GM12872 (cell line): ENCODE measurements around the gene PKDCC.

Experiments
- TF ChIP-seq, protein P1 (sequence below): IDR thresholded peaks from 3 replicates; pipeline ENCODE4 v1.5.1; 2011; ENCODE audit warnings: low read depth, mild to moderate bottlenecking, low read length, moderate library complexity; ENCODE audit not compliant: insufficient read depth

Gene PKDCC

GRCh38 chr2:42041377-42042127 is 6.3 kb upstream of the PKDCC start:
- TF ChIP-seq, protein P1, sequence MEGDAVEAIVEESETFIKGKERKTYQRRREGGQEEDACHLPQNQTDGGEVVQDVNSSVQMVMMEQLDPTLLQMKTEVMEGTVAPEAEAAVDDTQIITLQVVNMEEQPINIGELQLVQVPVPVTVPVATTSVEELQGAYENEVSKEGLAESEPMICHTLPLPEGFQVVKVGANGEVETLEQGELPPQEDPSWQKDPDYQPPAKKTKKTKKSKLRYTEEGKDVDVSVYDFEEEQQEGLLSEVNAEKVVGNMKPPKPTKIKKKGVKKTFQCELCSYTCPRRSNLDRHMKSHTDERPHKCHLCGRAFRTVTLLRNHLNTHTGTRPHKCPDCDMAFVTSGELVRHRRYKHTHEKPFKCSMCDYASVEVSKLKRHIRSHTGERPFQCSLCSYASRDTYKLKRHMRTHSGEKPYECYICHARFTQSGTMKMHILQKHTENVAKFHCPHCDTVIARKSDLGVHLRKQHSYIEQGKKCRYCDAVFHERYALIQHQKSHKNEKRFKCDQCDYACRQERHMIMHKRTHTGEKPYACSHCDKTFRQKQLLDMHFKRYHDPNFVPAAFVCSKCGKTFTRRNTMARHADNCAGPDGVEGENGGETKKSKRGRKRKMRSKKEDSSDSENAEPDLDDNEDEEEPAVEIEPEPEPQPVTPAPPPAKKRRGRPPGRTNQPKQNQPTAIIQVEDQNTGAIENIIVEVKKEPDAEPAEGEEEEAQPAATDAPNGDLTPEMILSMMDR = peak; percentile 13; the same call in 1 of the 3 replicates

DNA sequence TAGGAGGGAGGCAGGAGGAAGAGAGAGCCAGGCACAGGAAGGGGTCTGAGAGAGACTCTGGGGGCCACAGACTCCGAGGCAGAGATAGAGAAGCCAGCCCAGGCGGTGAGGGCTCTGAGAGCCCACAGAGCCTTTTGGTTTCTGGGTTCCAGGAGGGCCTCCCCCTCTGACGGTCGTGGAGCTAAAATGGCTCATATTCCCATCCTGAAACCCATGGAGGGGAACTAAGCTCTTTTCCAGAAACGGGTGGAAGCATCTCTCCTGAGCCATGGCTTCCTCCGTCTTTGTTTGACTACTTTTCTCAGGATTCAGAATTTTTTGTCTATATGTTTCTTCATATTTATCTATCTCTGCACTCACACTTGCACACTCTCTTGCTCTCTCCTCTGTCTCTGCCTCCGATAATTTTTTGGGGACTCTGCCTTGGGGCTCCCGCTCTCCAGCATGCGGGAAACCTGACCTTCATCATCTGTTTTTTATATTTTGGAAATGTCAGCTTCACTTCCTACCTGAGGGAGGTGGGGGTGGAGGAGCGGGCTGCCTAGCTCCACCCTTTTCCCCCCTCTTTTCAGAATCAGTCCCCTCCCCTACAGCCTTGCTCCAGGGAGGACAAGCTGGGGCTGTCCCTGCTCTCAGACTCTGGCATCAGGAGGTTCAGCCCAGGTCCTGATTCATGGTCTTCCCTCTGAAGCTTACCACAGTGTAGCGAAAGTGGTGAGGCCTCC is 5.0 kb upstream of the PKDCC start:
- TF ChIP-seq, protein P1 = no peak

GRCh38 chr2:42043789-42044394 is 3.9 kb upstream of the PKDCC start:
- TF ChIP-seq, protein P1 = no peak

- TF ChIP-seq, protein P1 = no peak
Measured at GRCh38 chr2:42044939-42045338, 2.9 kb upstream of the PKDCC start.

- TF ChIP-seq, protein P1 = no peak
Measured at GRCh38 chr2:42045352-42045751, 2.5 kb upstream of the PKDCC start.

- TF ChIP-seq, protein P1 = no peak
Measured at GRCh38 chr2:42045848-42046748, 1.7 kb upstream of the PKDCC start.
